Astrocyte (in vitro differentiated cells and primary cell): Measurements from ENCODE around the gene GADL1.

Experiments
- CTCF ChIP-seq: IDR thresholded peaks from 2 replicates; pipeline ENCODE4 v1.5.1; 2011; ENCODE audit warnings: low read depth, mild to moderate bottlenecking, inconsistent platforms, low read length, moderate library complexity; ENCODE audit not compliant: insufficient read depth
- EZH2 ChIP-seq: IDR thresholded peaks from 2 replicates; pipeline ENCODE4 v1.6.1; 2012; ENCODE audit warnings: mild to moderate bottlenecking, low read length, inconsistent platforms; ENCODE audit not compliant: insufficient read depth

GRCh38 chr3:30756218-30756617, 138.2 kb downstream of the GADL1 start:
- TF ChIP-seq CTCF (no peak), EZH2 (no peak)
